Spleen (tissue), 7 donors: ENCODE measurements around the gene FSIP1.

Source experiments
- CTCF ChIP-seq, 11 experiments: fragments of 200-600 bp in 7 of 11; fragments of 450-650 bp in 4 of 11; sonication (generic) in 4 of 11; IDR thresholded peaks in 8 of 11; conservative IDR thresholded peaks in 3 of 11; 1 replicate in 7 of 11; 2 replicates in 4 of 11; pipeline versions ENCODE4 v1.4.0 to v1.8.0; 2016 to 2021; ENCODE audit warnings: antibody characterized with exemption in 11 of 11, inconsistent platforms in 4 of 11, mild to moderate bottlenecking in 1 of 11
- POLR2A ChIP-seq, 3 donors: fragments of 450-650 bp; IDR thresholded peaks; one replicate each; pipeline ENCODE4 v1.5.1; 2017; ENCODE audit warnings: antibody characterized with exemption in 3 of 3, mild to moderate bottlenecking in 1 of 3
- POLR2AphosphoS5 ChIP-seq, 3 donors: sonication (generic); formaldehyde crosslinking; IDR thresholded peaks; one replicate each; pipeline ENCODE4 v1.5.1; 2017; ENCODE audit warnings: antibody characterized with exemption in 3 of 3
- donor health status: DM: no; HTN: no; CAD: no; lungs with moderate emphysema.
- donor health status: DM: no; HTN: no; CAD: no.
- donor health status: DM: no; HTN: no; CAD: no.

DNA sequence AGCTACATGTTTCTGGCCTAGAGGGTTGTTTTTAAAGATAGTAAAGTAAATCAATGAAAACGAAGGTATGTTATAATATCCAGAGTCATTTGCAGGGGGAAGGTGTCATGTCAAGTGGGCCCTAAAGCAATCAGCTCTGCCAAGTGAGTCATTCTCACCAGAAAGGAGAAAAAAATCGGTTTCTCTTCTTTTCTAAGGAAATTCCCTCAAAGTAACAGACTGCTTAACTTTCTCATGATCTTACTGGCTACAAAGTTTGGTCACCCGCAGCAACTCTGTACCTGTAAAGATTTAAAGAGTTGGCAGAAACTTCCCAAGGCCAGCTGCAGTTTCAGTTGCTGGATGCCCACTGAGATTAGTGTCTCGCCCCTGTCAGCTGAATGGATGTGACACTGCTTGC lies 5.5 kb upstream of the FSIP1 start:
- TF ChIP-seq CTCF (IDR thresholded peaks at IDR 0.05 in 8 of 11, conservative IDR thresholded peaks at IDR 0.05 in 3 of 11) (no peak), POLR2AphosphoS5 (IDR thresholded peaks at IDR 0.05) (no peak), POLR2A (IDR thresholded peaks at IDR 0.05) (no peak)
